MM.1S (cell line): ENCODE results near the gene NFU1.

Experiments used
- DNase-seq: peaks from one replicate; pipeline ENCODE4 v3.0.0-alpha.2; 2015
- H2AFZ ChIP-seq: fragments of 300-600 bp; sonication (generic); 2 replicates; pipeline ENCODE4 v1.6.0; 2016; ENCODE audit warnings: antibody characterized with exemption, low read length
- H3F3A ChIP-seq: fragments of 300-600 bp; sonication (generic); 2 replicates; pipeline ENCODE4 v1.6.1; 2016; ENCODE audit warnings: mild to moderate bottlenecking, antibody characterized with exemption, low read length, moderate library complexity, mixed read lengths; ENCODE audit not compliant: insufficient read depth
- H3K27ac ChIP-seq: fragments of 300-600 bp; sonication (generic); 2 replicates; pipeline ENCODE4 v1.5.1; 2016; ENCODE audit warnings: mild to moderate bottlenecking, low read length
- H3K27me3 ChIP-seq: fragments of 300-600 bp; sonication (generic); replicated peaks from 2 replicates; pipeline ENCODE4 v1.6.0; 2016; ENCODE audit warnings: low read length; ENCODE audit not compliant: insufficient read depth
- H3K36me3 ChIP-seq: fragments of 300-600 bp; sonication (generic); replicated peaks from 2 replicates; pipeline ENCODE4 v1.6.1; 2016; ENCODE audit warnings: mild to moderate bottlenecking, low read length, mixed read lengths; ENCODE audit not compliant: insufficient read depth
- H3K4me1 ChIP-seq: fragments of 300-600 bp; sonication (generic); 2 replicates; pipeline ENCODE4 v1.6.1; 2016; ENCODE audit warnings: low read length, mixed read lengths
- H3K4me2 ChIP-seq: fragments of 300-600 bp; sonication (generic); 2 replicates; pipeline ENCODE4 v1.6.0; 2016; ENCODE audit warnings: low read depth, low read length
- H3K4me3 ChIP-seq: fragments of 300-600 bp; sonication (generic); 2 replicates; pipeline ENCODE4 v1.5.1; 2016; ENCODE audit warnings: low read length, mixed read lengths
- H3K79me2 ChIP-seq: fragments of 300-600 bp; sonication (generic); 2 replicates; pipeline ENCODE4 v1.6.1; 2016; ENCODE audit warnings: mixed run types, low read length, mixed read lengths
- H3K9ac ChIP-seq: fragments of 300-600 bp; sonication (generic); 2 replicates; pipeline ENCODE4 v1.6.1; 2016; ENCODE audit warnings: low read length, mixed read lengths
- H3K9me2 ChIP-seq: fragments of 300-600 bp; sonication (generic); replicated peaks from 2 replicates; pipeline ENCODE4 v1.6.1; 2016; ENCODE audit warnings: mild to moderate bottlenecking, low read length, mixed read lengths; ENCODE audit not compliant: insufficient read depth
- H3K9me3 ChIP-seq: fragments of 300-600 bp; sonication (generic); replicated peaks from 2 replicates; pipeline ENCODE4 v1.6.1; 2016; ENCODE audit warnings: mild to moderate bottlenecking, low read length, mixed read lengths; ENCODE audit not compliant: insufficient read depth
- H4K20me1 ChIP-seq: fragments of 300-600 bp; sonication (generic); 2 replicates; pipeline ENCODE4 v1.6.1; 2016; ENCODE audit warnings: mild to moderate bottlenecking, low read length, moderate library complexity, mixed read lengths; ENCODE audit not compliant: insufficient read depth
- EZH2 ChIP-seq: fragments of 300-600 bp; sonication (generic); optimal IDR thresholded peaks from 2 replicates; pipeline ENCODE3; 2017; ENCODE audit warnings: low read depth, mild to moderate bottlenecking, antibody characterized with exemption, low read length, mixed read lengths
- EZH2phosphoT487 ChIP-seq: fragments of 300-600 bp; sonication (generic); IDR thresholded peaks from 2 replicates; pipeline ENCODE4 v1.6.1; 2018; ENCODE audit warnings: antibody characterized with exemption, low read length
- TF ChIP-seq, protein P1 (sequence below): fragments of 300-600 bp; sonication (generic); IDR thresholded peaks from 2 replicates; pipeline ENCODE4 v1.5.1; 2016; ENCODE audit warnings: antibody characterized with exemption, low read length, mixed read lengths

Gene NFU1

DNA sequence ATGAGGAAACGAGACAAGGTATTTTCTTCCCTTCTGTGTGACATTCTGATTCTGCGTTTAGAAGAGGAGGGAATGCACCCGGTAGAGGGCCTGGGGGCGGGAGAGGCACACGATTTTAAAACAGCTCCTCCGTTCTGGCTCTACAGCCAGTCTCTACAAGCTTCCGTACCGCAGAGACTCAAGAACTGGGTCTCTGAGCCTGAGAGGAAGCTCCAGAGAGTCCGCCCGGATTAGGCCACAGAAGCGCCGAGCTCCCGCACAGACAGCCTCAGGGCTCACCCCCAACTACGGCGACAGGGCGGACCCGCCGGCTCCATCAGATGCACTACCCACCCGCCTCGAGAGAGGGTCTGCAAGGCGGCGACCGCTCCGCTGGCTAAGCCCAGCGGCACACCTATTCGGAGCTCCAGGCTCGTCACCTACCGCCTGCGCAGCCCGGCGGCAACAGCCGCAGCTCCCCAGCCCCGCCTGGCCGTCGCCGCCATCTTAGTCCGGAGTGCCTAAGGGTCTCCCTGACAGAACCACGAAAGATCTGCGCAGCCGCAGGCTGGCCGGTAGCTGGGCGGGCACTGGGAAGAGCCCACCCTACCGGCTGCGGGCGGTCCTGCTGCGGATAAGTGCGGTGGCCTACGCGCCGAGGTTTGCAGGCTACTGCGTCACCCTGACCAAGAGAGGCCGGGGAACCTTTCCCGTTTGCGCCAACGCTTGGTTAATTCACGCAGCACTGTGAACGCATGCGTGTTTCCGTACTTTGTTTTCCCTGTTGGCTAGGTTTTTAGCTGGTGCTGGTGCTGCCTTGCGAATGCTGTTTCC lies at the start of gene NFU1:
TSS of gene NFU1 (minus strand) at position 498 of the 813 bp plus-strand sequence. CDS start at position 485, 13 bp downstream.
- peak; percentile 91 for DNase-seq
- peaks cover 8% of the 10 kb centered on the region; the same call in 1 of the 2 replicates for H3K4me1 ChIP-seq

DNA sequence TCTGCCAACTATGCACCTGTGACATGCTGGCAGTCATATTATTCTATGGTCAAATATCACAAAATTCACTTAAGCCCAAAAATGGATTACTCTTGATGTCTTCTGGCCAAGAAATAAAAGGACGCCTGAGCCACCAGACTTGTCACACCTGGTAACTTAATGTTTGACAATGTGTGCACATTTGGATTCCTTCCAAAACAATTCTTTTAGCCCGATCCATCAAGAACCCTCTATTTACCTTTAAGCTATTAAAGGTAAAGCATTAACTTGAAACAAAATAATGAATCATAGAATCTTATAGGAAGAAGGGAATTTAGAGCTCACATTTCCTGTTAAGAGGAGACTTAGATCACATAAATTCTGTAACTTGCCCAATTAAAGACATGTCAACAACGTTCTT lies 46.5 kb upstream of the NFU1 start:
- no peak overlapping the region for H3K27ac ChIP-seq
- H2AFZ ChIP-seq, result no peak overlapping the region
- no peak overlapping the region for H3K9ac ChIP-seq
- no peaks in the 10 kb centered on the region for H3K4me1 ChIP-seq
- H3K36me3 ChIP-seq, result no peaks in the 10 kb centered on the region
- no peaks in the 10 kb centered on the region for H3K9me3 ChIP-seq
- no peaks in the 10 kb centered on the region for H3K79me2 ChIP-seq
- no peak overlapping the region for H3K4me2 ChIP-seq
- H3F3A ChIP-seq, result no peaks in the 10 kb centered on the region
- no peak for DNase-seq
- no peaks in the 10 kb centered on the region for H3K27me3 ChIP-seq
- no peak overlapping the region for H3K4me3 ChIP-seq
- no peaks in the 10 kb centered on the region for H3K9me2 ChIP-seq
- TF ChIP-seq EZH2, result no peak
- TF ChIP-seq EZH2phosphoT487, result no peak
- TF ChIP-seq, protein P1, sequence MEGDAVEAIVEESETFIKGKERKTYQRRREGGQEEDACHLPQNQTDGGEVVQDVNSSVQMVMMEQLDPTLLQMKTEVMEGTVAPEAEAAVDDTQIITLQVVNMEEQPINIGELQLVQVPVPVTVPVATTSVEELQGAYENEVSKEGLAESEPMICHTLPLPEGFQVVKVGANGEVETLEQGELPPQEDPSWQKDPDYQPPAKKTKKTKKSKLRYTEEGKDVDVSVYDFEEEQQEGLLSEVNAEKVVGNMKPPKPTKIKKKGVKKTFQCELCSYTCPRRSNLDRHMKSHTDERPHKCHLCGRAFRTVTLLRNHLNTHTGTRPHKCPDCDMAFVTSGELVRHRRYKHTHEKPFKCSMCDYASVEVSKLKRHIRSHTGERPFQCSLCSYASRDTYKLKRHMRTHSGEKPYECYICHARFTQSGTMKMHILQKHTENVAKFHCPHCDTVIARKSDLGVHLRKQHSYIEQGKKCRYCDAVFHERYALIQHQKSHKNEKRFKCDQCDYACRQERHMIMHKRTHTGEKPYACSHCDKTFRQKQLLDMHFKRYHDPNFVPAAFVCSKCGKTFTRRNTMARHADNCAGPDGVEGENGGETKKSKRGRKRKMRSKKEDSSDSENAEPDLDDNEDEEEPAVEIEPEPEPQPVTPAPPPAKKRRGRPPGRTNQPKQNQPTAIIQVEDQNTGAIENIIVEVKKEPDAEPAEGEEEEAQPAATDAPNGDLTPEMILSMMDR, result no peak
- no peaks in the 10 kb centered on the region for H4K20me1 ChIP-seq

More for the DNA sequence above, at the start of gene NFU1:
- H3K4me2 ChIP-seq, result peak within 1 kb of the TSS; percentile 60
- H3K36me3 ChIP-seq, result no peaks in the 10 kb centered on the region
- H3K27me3 ChIP-seq, result no peaks in the 10 kb centered on the region
- no peaks in the 10 kb centered on the region for H3K9me3 ChIP-seq
- H4K20me1 ChIP-seq, result no peaks in the 10 kb centered on the region
- H3K27ac ChIP-seq, result peak within 1 kb of the TSS; percentile 78
- H3K9ac ChIP-seq, result peak within 1 kb of the TSS; percentile 83
- peak within 1 kb of the TSS; percentile 83 for H2AFZ ChIP-seq
- peak within 1 kb of the TSS; percentile 83 for H3K4me3 ChIP-seq
- no peak for TF ChIP-seq EZH2phosphoT487
- TF ChIP-seq EZH2, result no peak
- TF ChIP-seq, protein P1, result peak; percentile 45
- H3F3A ChIP-seq, result peaks cover 5% of the 10 kb centered on the region; the same call in 1 of the 2 replicates
- H3K9me2 ChIP-seq, result no peaks in the 10 kb centered on the region
- H3K79me2 ChIP-seq, result peaks cover 18% of the 10 kb centered on the region

DNA sequence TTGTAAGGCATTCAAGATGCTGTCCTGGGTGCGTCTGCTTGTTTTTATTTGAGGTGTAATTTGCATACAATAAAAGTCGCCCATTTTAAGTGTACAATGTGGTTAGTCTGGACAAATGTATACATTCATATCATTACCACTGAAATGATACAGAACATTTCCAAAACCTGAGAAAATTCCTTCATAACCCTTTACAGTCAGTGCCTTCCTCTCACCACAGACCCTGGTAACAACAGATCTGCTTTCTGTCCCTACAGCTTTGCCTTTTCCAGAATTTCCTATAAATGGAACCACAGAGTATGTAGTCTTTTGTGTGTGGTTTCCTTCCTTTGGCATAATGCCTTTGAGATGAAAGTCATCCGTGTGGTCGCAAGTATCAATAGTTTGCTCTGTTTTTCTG lies 45.8 kb upstream of the NFU1 start:
- Histone ChIP-seq H3K27me3 (no peaks in the 10 kb centered on the region), H4K20me1 (no peaks in the 10 kb centered on the region), H3K4me2 (no peak overlapping the region), H3K4me1 (peaks cover under 1% of the 10 kb centered on the region), H3K36me3 (no peaks in the 10 kb centered on the region), H3K9me3 (no peaks in the 10 kb centered on the region), H2AFZ (no peak overlapping the region), H3K9me2 (no peaks in the 10 kb centered on the region), H3K4me3 (no peak overlapping the region), H3K79me2 (no peaks in the 10 kb centered on the region), H3F3A (0 out of 2 replicates have a peak, but pooled peaks cover under 1% of the 10 kb centered on the region), H3K27ac (no peak overlapping the region), H3K9ac (no peak overlapping the region)
- TF ChIP-seq, protein P1, result no peak
- no peak for TF ChIP-seq EZH2
- DNase-seq, result no peak
